Measurements from ENCODE around the gene TCTN2. TPM values are rescaled to one million over a fixed set of nuclear protein-coding genes. Genes with fewer than 3 reads are reported as not detected.

TCTN2 gene
- polyA plus RNA-seq, 4 donors = 0.22 to 7.2 (median 2.0) TPM

DNA sequence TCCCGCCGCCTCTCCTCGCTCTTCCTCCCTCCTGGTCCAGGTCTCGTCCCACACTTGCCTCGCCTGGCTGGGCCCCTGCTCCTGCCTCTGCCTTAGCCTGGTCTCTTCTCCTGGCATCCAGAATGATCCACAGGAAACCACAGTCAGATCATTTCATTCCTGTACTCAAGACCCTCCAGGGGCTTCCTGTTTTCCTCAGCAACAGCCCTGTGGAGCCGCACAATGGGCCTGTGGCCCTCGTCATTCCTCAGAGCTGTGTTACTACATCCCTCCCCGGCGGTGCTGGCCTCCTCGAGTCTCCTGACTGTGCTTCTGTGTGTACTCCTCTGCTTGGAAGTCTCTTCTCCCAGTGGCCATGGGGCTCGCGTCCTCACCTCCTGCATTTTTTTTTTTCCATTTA, 61.3 kb downstream of the TCTN2 start:
- no peaks in the 10 kb centered on the region for H3K27me3 ChIP-seq (ENCODE audit: control insufficient read depth in 3 of 3, insufficient read depth in 3 of 3, low read length in 3 of 3)
- no peaks in the 10 kb centered on the region for H3K4me1 ChIP-seq (ENCODE audit: control insufficient read depth in 3 of 3, insufficient read depth in 2 of 3, low read depth in 1 of 3, low read length in 2 of 3)
- peaks cover 8 to 68% (median 18%) of the 10 kb centered on the region in 3 donors for H3K36me3 ChIP-seq (ENCODE audit: control insufficient read depth in 3 of 3, insufficient read depth in 2 of 3, low read depth in 1 of 3, low read length in 3 of 3)
- no peaks in the 10 kb centered on the region for H3K9me3 ChIP-seq (ENCODE audit: control insufficient read depth in 2 of 2, insufficient read depth in 1 of 2, low read depth in 1 of 2, low read length in 1 of 2)
- DNase-seq (no peak), FAIRE-seq (no peak)
- no peak overlapping the region for H3K27ac ChIP-seq (ENCODE audit: low read depth in 1 of 3, low read length in 2 of 3)
- WGBS, 3 donors = 93 to 96% (median 96%) methylated on average over 12 of the region's 12 CpGs
- H3K4me3 ChIP-seq (ENCODE audit: low read depth in 1 of 3, low read length in 3 of 3) = no peak overlapping the region

DNA sequence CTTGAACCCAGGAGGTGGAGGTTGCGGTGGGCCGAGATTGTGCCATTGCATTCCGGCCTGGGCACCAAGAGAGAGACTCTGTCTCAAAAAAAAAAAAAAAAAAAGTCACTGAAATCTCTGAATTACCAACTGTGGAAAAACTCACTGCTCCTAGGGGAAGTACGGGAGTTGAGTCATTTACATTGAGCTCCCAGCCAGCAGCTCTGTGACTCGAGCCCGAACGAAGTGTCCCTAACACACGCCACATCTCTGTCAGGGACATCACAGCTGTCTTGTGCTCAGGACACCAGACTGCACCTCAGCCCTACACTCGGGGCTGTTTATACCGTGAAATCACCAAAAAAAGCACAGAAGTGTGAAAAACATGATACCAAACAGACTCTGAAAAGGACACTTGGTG, 62.3 kb downstream of the TCTN2 start:
- Histone ChIP-seq H3K27me3 (ENCODE audit: control insufficient read depth in 3 of 3, insufficient read depth in 3 of 3, low read length in 3 of 3) (no peaks in the 10 kb centered on the region), H3K4me3 (ENCODE audit: low read depth in 1 of 3, low read length in 3 of 3) (no peak overlapping the region), H3K4me1 (ENCODE audit: control insufficient read depth in 3 of 3, insufficient read depth in 2 of 3, low read depth in 1 of 3, low read length in 2 of 3) (no peaks in the 10 kb centered on the region), H3K27ac (ENCODE audit: low read depth in 1 of 3, low read length in 2 of 3) (no peak overlapping the region), H3K9me3 (ENCODE audit: control insufficient read depth in 2 of 2, insufficient read depth in 1 of 2, low read depth in 1 of 2, low read length in 1 of 2) (no peaks in the 10 kb centered on the region), H3K36me3 (ENCODE audit: control insufficient read depth in 3 of 3, insufficient read depth in 2 of 3, low read depth in 1 of 3, low read length in 3 of 3) (peaks cover 9 to 69% (median 16%) of the 10 kb centered on the region in 3 donors)
- 87 to 91% (median 89%) methylated on average over 10 of the region's 10 CpGs for WGBS, 3 donors
- DNase-seq = no peak
- FAIRE-seq = no peak

DNA sequence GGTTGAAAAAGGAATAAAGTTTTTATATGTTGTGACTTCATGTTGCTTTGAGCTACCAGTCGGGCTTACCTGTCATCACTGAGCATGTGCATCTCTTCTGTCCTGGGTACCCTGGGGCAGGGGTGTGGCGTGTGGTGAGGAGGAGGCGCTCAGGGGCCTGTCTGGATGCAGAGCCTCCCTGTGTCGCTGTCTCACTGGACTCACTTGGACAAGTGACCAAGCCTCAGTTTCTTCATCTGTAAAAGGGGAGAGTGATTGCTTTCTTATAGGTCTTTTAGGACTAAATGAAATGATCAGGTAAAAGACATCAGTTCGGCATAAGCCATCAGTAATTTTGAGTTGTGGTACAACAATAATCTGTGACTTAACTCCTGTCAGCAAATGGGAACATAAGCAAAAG, 63.4 kb downstream of the TCTN2 start:
- Histone ChIP-seq H3K27me3 (ENCODE audit: control insufficient read depth in 3 of 3, insufficient read depth in 3 of 3, low read length in 3 of 3) (no peaks in the 10 kb centered on the region), H3K36me3 (ENCODE audit: control insufficient read depth in 3 of 3, insufficient read depth in 2 of 3, low read depth in 1 of 3, low read length in 3 of 3) (peaks cover 9 to 69% (median 23%) of the 10 kb centered on the region in 3 donors), H3K27ac (ENCODE audit: low read depth in 1 of 3, low read length in 2 of 3) (no peak overlapping the region), H3K4me1 (ENCODE audit: control insufficient read depth in 3 of 3, insufficient read depth in 2 of 3, low read depth in 1 of 3, low read length in 2 of 3) (no peaks in the 10 kb centered on the region), H3K9me3 (ENCODE audit: control insufficient read depth in 2 of 2, insufficient read depth in 1 of 2, low read depth in 1 of 2, low read length in 1 of 2) (no peaks in the 10 kb centered on the region), H3K4me3 (ENCODE audit: low read depth in 1 of 3, low read length in 3 of 3) (no peak overlapping the region)
- 86 to 87% (median 86%) methylated on average over 5 of the region's 5 CpGs for WGBS, 3 donors
- FAIRE-seq = no peak
- DNase-seq = no peak

DNA sequence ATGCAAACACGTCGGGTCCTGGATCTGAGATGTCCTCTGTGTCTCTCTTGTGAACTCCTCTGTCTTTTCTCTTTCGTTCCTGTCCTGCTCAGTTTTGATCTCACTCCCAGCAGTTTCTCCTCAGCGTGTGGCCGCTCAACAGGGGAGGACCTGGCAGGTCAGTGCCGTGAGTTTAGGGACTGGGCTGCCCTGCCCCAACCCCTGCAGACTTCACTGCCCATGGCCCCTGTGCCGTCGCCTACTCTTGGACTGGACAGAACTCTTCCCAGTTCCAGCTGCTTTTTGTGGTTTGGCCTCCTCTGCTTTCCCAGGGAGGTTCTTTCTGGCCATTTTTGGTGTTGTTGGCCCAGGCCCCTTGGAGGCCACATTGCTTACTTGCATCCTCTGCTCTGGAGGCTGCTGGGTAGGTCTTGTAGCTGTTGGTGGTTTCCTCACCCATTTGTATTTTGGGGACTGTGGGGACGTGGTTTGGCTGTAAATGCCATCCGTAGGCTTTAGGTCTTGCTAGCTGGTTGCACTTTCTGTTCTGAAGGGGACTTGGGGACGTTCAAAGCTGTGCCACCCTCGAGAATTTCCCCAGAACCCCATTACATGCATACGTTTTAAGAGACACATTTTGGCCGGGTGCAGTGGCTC, 71.1 kb downstream of the TCTN2 start:
- FAIRE-seq = no peak
- WGBS, 3 donors = 80 to 91% (median 87%) methylated on average over 14 of the region's 14 CpGs
- Histone ChIP-seq H3K4me1 (ENCODE audit: control insufficient read depth in 3 of 3, insufficient read depth in 2 of 3, low read depth in 1 of 3, low read length in 2 of 3) (no peaks in the 10 kb centered on the region), H3K27ac (ENCODE audit: low read depth in 1 of 3, low read length in 2 of 3) (peak overlapping the region in 1 of 3 donors; percentile 44), H3K27me3 (ENCODE audit: control insufficient read depth in 3 of 3, insufficient read depth in 3 of 3, low read length in 3 of 3) (no peaks in the 10 kb centered on the region), H3K9me3 (ENCODE audit: control insufficient read depth in 2 of 2, insufficient read depth in 1 of 2, low read depth in 1 of 2, low read length in 1 of 2) (no peaks in the 10 kb centered on the region), H3K4me3 (ENCODE audit: low read depth in 1 of 3, low read length in 3 of 3) (no peak overlapping the region), H3K36me3 (ENCODE audit: control insufficient read depth in 3 of 3, insufficient read depth in 2 of 3, low read depth in 1 of 3, low read length in 3 of 3) (peaks cover 16 to 63% (median 25%) of the 10 kb centered on the region in 3 donors)
- no peak for DNase-seq

DNA sequence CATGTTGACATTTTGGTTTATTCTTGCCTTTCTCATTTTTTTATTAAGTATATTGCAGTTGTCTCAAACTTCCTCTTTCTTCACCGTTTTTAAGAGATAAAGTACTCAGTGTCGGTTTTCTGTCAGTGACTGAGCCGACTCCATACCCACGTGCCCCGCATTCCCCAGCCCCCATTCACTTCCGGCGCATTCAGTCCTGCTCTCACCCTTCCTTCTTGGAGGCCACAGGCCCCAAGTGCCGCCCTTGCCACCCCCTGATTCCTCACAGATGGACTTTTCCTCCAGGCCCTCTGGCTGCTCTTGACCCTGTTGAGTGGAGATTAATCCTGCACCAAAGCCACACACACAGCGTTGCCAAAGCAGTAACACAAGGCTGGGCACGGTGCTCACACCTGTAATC, 72.1 kb downstream of the TCTN2 start:
- peaks cover 13 to 58% (median 28%) of the 10 kb centered on the region in 3 donors for H3K36me3 ChIP-seq (ENCODE audit: control insufficient read depth in 3 of 3, insufficient read depth in 2 of 3, low read depth in 1 of 3, low read length in 3 of 3)
- 73 to 84% (median 77%) methylated on average over 10 of the region's 10 CpGs for WGBS, 3 donors
- DNase-seq = no peak
- no peaks in the 10 kb centered on the region for H3K9me3 ChIP-seq (ENCODE audit: control insufficient read depth in 2 of 2, insufficient read depth in 1 of 2, low read depth in 1 of 2, low read length in 1 of 2)
- no peaks in the 10 kb centered on the region for H3K27me3 ChIP-seq (ENCODE audit: control insufficient read depth in 3 of 3, insufficient read depth in 3 of 3, low read length in 3 of 3)
- no peak for FAIRE-seq
- H3K4me1 ChIP-seq (ENCODE audit: control insufficient read depth in 3 of 3, insufficient read depth in 2 of 3, low read depth in 1 of 3, low read length in 2 of 3) = no peaks in the 10 kb centered on the region
- no peak overlapping the region for H3K4me3 ChIP-seq (ENCODE audit: low read depth in 1 of 3, low read length in 3 of 3)
- H3K27ac ChIP-seq (ENCODE audit: low read depth in 1 of 3, low read length in 2 of 3) = no peak overlapping the region

DNA sequence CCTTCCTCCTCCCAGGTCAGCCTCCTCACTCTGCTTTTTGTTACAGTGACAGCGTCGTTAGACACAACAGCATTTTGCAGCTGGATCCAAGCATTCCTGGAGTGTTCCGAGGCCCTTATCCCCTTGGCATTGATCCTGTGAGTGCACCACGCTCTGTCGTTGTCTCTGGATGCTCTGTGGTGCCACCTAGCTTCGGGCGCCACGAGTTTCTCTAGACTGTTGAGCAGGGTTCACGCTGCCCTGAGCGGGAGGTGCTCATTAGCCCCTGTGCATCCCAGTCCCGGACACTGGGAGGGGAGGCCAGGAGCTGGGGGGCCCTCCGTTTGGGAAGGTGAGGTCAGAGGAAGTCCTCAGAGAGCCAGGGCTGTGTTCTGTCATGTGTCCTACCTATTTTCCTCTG, 73.9 kb downstream of the TCTN2 start:
- Histone ChIP-seq H3K27me3 (ENCODE audit: control insufficient read depth in 3 of 3, insufficient read depth in 3 of 3, low read length in 3 of 3) (no peaks in the 10 kb centered on the region), H3K36me3 (ENCODE audit: control insufficient read depth in 3 of 3, insufficient read depth in 2 of 3, low read depth in 1 of 3, low read length in 3 of 3) (peaks cover 14 to 60% (median 21%) of the 10 kb centered on the region in 3 donors), H3K4me3 (ENCODE audit: low read depth in 1 of 3, low read length in 3 of 3) (no peak overlapping the region), H3K9me3 (ENCODE audit: control insufficient read depth in 2 of 2, insufficient read depth in 1 of 2, low read depth in 1 of 2, low read length in 1 of 2) (no peaks in the 10 kb centered on the region), H3K4me1 (ENCODE audit: control insufficient read depth in 3 of 3, insufficient read depth in 2 of 3, low read depth in 1 of 3, low read length in 2 of 3) (no peaks in the 10 kb centered on the region), H3K27ac (ENCODE audit: low read depth in 1 of 3, low read length in 2 of 3) (no peak overlapping the region)
- DNase-seq = peak; percentile 22 to 24
- 66 to 77% (median 75%) methylated on average over 12 of the region's 12 CpGs for WGBS, 3 donors
- FAIRE-seq = no peak

DNA sequence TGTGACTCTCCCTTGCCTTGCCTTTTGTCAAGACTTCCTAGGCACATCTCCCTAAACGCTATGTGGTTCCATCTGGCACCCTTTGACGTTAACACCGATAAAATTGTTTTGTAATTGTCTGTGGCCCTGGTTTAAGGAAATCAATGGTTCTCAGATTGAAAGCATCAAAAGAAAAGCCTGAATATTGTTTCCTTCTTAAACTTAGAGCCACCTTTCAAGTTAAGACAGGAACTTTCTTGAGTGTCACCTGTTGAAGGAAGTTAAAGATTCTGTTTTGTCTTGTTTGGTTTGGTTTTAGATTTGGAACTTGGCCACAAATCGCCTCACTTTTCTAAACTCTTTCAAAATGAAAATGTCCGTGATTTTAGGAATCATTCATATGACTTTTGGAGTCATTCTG, 76.4 kb downstream of the TCTN2 start:
- FAIRE-seq (no peak), DNase-seq (no peak)
- Histone ChIP-seq H3K27me3 (ENCODE audit: control insufficient read depth in 3 of 3, insufficient read depth in 3 of 3, low read length in 3 of 3) (no peaks in the 10 kb centered on the region), H3K9me3 (ENCODE audit: control insufficient read depth in 2 of 2, insufficient read depth in 1 of 2, low read depth in 1 of 2, low read length in 1 of 2) (no peaks in the 10 kb centered on the region), H3K36me3 (ENCODE audit: control insufficient read depth in 3 of 3, insufficient read depth in 2 of 3, low read depth in 1 of 3, low read length in 3 of 3) (peaks cover 13 to 60% (median 23%) of the 10 kb centered on the region in 3 donors), H3K4me3 (ENCODE audit: low read depth in 1 of 3, low read length in 3 of 3) (no peak overlapping the region), H3K27ac (ENCODE audit: low read depth in 1 of 3, low read length in 2 of 3) (no peak overlapping the region), H3K4me1 (ENCODE audit: control insufficient read depth in 3 of 3, insufficient read depth in 2 of 3, low read depth in 1 of 3, low read length in 2 of 3) (no peaks in the 10 kb centered on the region)
- 77 to 81% (median 81%) methylated on average over 5 of the region's 5 CpGs for WGBS, 3 donors

DNA sequence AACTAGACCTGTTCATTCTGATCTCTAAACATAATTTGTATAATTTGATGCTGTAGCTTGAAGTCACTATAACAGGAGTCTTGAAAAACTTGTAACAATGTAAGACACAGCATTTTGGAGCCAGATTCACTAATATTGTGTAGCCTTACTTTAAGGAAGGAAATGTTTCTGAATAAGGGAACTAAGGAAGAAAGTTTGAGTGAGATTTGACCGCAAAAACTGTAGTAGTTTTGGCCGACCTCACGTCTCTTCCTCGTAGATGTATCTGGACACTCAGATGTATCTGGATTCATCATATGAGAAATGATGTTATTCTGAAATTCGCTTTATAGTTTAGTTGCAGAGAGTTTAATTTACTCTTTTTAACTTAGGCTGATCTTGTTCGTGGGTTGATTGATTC, 77.2 kb downstream of the TCTN2 start:
- Histone ChIP-seq H3K27me3 (ENCODE audit: control insufficient read depth in 3 of 3, insufficient read depth in 3 of 3, low read length in 3 of 3) (no peaks in the 10 kb centered on the region), H3K4me3 (ENCODE audit: low read depth in 1 of 3, low read length in 3 of 3) (no peak overlapping the region), H3K36me3 (ENCODE audit: control insufficient read depth in 3 of 3, insufficient read depth in 2 of 3, low read depth in 1 of 3, low read length in 3 of 3) (peaks cover 18 to 57% (median 21%) of the 10 kb centered on the region in 3 donors), H3K4me1 (ENCODE audit: control insufficient read depth in 3 of 3, insufficient read depth in 2 of 3, low read depth in 1 of 3, low read length in 2 of 3) (no peaks in the 10 kb centered on the region), H3K9me3 (ENCODE audit: control insufficient read depth in 2 of 2, insufficient read depth in 1 of 2, low read depth in 1 of 2, low read length in 1 of 2) (no peaks in the 10 kb centered on the region), H3K27ac (ENCODE audit: low read depth in 1 of 3, low read length in 2 of 3) (no peak overlapping the region)
- 84 to 96% (median 93%) methylated on average over 6 of the region's 6 CpGs for WGBS, 3 donors
- no peak for FAIRE-seq
- DNase-seq = no peak

DNA sequence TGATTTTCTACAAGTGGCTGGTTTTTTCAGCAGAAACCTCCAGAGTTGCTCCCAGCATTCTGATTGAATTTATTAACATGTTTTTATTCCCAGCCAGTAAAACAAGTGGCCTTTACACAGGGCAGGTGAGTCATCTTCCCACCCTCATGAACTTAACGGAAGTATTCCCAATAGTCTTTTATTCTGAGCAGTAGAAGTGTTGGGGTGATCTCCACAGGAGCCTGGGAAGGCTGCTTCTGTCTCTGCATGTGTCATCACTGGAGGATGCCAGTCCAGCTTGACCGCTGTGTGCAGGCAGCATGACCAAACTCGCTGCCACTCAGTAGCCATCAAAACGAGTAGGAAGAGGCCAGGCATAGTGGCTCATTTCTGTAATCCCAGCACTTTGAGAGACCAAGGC, 77.7 kb downstream of the TCTN2 start:
- WGBS, 3 donors = 76 to 84% (median 82%) methylated on average over 4 of the region's 4 CpGs
- H3K27me3 ChIP-seq (ENCODE audit: control insufficient read depth in 3 of 3, insufficient read depth in 3 of 3, low read length in 3 of 3) = no peaks in the 10 kb centered on the region
- H3K4me1 ChIP-seq (ENCODE audit: control insufficient read depth in 3 of 3, insufficient read depth in 2 of 3, low read depth in 1 of 3, low read length in 2 of 3) = no peaks in the 10 kb centered on the region
- FAIRE-seq (no peak), DNase-seq (no peak)
- H3K9me3 ChIP-seq (ENCODE audit: control insufficient read depth in 2 of 2, insufficient read depth in 1 of 2, low read depth in 1 of 2, low read length in 1 of 2) = no peaks in the 10 kb centered on the region
- H3K36me3 ChIP-seq (ENCODE audit: control insufficient read depth in 3 of 3, insufficient read depth in 2 of 3, low read depth in 1 of 3, low read length in 3 of 3) = peaks cover 18 to 58% (median 24%) of the 10 kb centered on the region in 3 donors
- no peak overlapping the region for H3K27ac ChIP-seq (ENCODE audit: low read depth in 1 of 3, low read length in 2 of 3)
- H3K4me3 ChIP-seq (ENCODE audit: low read depth in 1 of 3, low read length in 3 of 3) = no peak overlapping the region

All from small intestine (tissue), 7 donors.